ENCODE results near the gene ACER3.

DNA sequence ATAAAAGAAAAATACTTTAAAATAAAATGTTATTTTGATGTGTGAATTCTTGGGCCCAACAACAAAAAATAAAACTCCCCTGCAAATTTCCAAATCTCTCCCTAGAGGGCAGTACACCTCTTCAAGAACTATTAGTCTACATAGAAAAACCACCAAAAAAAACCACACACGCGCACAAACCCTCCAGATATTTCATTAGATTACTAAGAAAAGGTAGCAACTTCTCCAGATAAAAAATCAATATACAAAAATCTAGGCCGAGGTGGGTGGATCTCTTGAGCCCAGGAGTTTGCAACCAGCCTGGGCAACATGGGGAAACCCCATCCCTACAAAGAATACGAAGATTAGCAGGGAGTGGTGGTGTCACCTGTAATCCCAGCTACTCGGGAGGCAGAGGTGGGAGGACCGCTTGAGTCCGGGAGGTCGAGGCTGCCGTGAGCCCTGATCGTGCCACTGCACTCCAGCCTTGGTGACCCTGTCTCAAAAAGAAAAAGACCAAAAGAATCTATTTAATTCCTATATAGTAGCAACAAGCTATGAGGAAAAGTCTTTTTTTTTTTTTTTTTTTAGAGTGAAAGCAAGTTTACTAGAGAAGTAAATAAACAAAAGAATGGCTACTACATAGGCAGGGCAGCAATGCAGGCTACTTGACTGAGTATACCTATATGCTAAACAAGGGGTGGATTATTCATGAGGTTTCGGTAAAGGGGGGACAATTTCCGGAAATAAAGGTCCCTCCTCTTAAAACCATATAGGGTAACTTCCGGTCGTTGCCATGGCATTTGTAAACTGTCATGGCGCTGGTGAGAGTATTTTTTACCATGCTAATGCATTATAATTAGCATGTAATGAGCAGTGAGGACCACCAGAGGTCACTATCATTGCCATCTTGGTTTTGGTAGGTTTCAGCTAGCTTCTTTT, 186.5 kb downstream of the ACER3 start:
- TF ChIP-seq, protein P1, sequence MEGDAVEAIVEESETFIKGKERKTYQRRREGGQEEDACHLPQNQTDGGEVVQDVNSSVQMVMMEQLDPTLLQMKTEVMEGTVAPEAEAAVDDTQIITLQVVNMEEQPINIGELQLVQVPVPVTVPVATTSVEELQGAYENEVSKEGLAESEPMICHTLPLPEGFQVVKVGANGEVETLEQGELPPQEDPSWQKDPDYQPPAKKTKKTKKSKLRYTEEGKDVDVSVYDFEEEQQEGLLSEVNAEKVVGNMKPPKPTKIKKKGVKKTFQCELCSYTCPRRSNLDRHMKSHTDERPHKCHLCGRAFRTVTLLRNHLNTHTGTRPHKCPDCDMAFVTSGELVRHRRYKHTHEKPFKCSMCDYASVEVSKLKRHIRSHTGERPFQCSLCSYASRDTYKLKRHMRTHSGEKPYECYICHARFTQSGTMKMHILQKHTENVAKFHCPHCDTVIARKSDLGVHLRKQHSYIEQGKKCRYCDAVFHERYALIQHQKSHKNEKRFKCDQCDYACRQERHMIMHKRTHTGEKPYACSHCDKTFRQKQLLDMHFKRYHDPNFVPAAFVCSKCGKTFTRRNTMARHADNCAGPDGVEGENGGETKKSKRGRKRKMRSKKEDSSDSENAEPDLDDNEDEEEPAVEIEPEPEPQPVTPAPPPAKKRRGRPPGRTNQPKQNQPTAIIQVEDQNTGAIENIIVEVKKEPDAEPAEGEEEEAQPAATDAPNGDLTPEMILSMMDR (IDR thresholded peaks at IDR 0.05): peak in 3 of 4 experiments; percentile 59 to 67 (median 62)
- peak in 1 of 4 donors; percentile 57 for TF ChIP-seq POLR2AphosphoS5 (IDR thresholded peaks at IDR 0.05)
- TF ChIP-seq POLR2A (IDR thresholded peaks at IDR 0.05): no peak
- no peak for TF ChIP-seq EP300 (IDR thresholded peaks at IDR 0.05)

All from sigmoid colon (tissue), 4 donors.